Osteocyte (in vitro differentiated cells): Measurements from ENCODE around the gene MAGOHB. TPM values are rescaled to one million over a fixed set of nuclear protein-coding genes. Genes with fewer than 3 reads are reported as not detected.
"Not testable (repeated sequence)": the region's sequence is repeated elsewhere in the genome, so short reads cannot be mapped to it uniquely, and the experiment has no call there.

Experiments used
- DNase-seq: peaks from one replicate; pipeline ENCODE4 v3.0.0; 2021; ENCODE audit warnings: mixed read lengths; ENCODE audit not compliant: unreplicated experiment; ENCODE audit errors: extremely low spot score
- H3K27ac Mint-ChIP-seq: one replicate; pipeline ENCODE4 v1.8.0; 2021; ENCODE audit warnings: mild to moderate bottlenecking, mixed read lengths; ENCODE audit not compliant: unreplicated experiment
- H3K27me3 Mint-ChIP-seq: one replicate; pipeline ENCODE4 v1.8.0; 2021; ENCODE audit warnings: mixed read lengths; ENCODE audit not compliant: unreplicated experiment
- H3K36me3 Mint-ChIP-seq: one replicate; pipeline ENCODE4 v1.8.0; 2021; ENCODE audit warnings: mixed read lengths; ENCODE audit not compliant: unreplicated experiment
- H3K4me1 Mint-ChIP-seq: one replicate; pipeline ENCODE4 v1.8.0; 2021; ENCODE audit warnings: mixed read lengths; ENCODE audit not compliant: unreplicated experiment
- H3K4me3 Mint-ChIP-seq: one replicate; pipeline ENCODE4 v1.8.0; 2021; ENCODE audit warnings: mild to moderate bottlenecking, moderate library complexity, mixed read lengths; ENCODE audit not compliant: unreplicated experiment
- H3K9me3 Mint-ChIP-seq: one replicate; pipeline ENCODE4 v1.8.0; 2021; ENCODE audit warnings: mixed read lengths; ENCODE audit not compliant: unreplicated experiment
- total RNA-seq: library from RNA; stranded (reverse); gene quantifications from 2 replicates; pipeline ENCODE4 v1.2.1, GENCODE V29; 2021
- TF ChIP-seq, protein P1 (sequence below): fragments of 200-600 bp; sonication (generic); IDR thresholded peaks from 2 replicates; pipeline ENCODE4 v1.5.0; 2021; ENCODE audit warnings: antibody characterized with exemption, mild to moderate bottlenecking, moderate library complexity

The MAGOHB gene
- total RNA-seq, 1 donor from 2014 or later, result 28.1 TPM

- no peaks in the 10 kb centered on the region for H3K9me3 Mint-ChIP-seq
- DNase-seq, result no peak
- TF ChIP-seq, protein P1, sequence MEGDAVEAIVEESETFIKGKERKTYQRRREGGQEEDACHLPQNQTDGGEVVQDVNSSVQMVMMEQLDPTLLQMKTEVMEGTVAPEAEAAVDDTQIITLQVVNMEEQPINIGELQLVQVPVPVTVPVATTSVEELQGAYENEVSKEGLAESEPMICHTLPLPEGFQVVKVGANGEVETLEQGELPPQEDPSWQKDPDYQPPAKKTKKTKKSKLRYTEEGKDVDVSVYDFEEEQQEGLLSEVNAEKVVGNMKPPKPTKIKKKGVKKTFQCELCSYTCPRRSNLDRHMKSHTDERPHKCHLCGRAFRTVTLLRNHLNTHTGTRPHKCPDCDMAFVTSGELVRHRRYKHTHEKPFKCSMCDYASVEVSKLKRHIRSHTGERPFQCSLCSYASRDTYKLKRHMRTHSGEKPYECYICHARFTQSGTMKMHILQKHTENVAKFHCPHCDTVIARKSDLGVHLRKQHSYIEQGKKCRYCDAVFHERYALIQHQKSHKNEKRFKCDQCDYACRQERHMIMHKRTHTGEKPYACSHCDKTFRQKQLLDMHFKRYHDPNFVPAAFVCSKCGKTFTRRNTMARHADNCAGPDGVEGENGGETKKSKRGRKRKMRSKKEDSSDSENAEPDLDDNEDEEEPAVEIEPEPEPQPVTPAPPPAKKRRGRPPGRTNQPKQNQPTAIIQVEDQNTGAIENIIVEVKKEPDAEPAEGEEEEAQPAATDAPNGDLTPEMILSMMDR, result no peak
- no peak overlapping the region for H3K4me3 Mint-ChIP-seq
- no peak overlapping the region for H3K27ac Mint-ChIP-seq
- no peaks in the 10 kb centered on the region for H3K27me3 Mint-ChIP-seq
- no peaks in the 10 kb centered on the region for H3K36me3 Mint-ChIP-seq
- peaks cover 29% of the 10 kb centered on the region for H3K4me1 Mint-ChIP-seq
These were observed 2.1 kb upstream of the MAGOHB start for GRCh38 chr12:10615532-10615931.

DNA sequence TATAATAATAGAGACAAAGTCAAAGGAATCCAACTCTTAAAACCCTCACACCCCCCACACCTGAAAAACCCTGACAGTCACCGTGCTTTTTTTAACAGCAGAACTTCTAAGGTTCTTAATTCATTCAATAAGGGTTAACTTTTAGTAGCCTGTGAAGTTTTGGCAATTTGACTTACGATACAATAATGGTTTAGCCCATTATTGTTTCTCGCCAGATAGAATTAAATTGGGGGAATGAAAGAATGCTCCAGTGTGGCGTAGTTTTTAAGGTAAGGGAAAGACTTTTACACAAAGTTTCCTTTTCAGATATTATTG is 604 bp upstream of the MAGOHB start:
- Mint-ChIP-seq H3K4me1 (peaks cover 29% of the 10 kb centered on the region), H3K36me3 (peaks cover 13% of the 10 kb centered on the region), H3K9me3 (no peaks in the 10 kb centered on the region), H3K4me3 (peak overlapping the region; percentile 96), H3K27me3 (no peaks in the 10 kb centered on the region), H3K27ac (peak overlapping the region; percentile 99)
- no peak for DNase-seq
- TF ChIP-seq, protein P1, result no peak

DNA sequence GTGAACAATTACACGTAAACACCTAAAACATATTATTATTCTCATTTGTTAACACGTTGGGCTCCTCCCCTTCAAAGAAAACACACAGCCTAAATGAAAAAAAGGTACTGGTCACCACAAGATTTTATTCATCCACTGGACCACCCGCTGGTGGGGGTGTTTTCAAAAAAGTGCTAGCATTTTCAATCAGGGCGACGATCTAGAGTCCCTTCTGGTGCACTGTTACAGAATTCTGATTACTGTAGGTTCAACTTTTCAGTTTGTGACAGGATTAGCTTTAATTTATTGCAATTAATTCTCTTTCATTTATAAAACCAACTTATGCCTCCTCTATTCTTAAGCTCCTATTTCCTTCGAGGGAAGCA is 443 bp downstream of the MAGOHB start:
- no peaks in the 10 kb centered on the region for H3K27me3 Mint-ChIP-seq
- H3K36me3 Mint-ChIP-seq, result peaks cover 17% of the 10 kb centered on the region
- H3K9me3 Mint-ChIP-seq, result no peaks in the 10 kb centered on the region
- TF ChIP-seq, protein P1, result no peak
- no peak for DNase-seq
- peak overlapping the region; percentile 96 for H3K4me3 Mint-ChIP-seq
- peaks cover 22% of the 10 kb centered on the region for H3K4me1 Mint-ChIP-seq
- peak overlapping the region; percentile 99 for H3K27ac Mint-ChIP-seq

DNA sequence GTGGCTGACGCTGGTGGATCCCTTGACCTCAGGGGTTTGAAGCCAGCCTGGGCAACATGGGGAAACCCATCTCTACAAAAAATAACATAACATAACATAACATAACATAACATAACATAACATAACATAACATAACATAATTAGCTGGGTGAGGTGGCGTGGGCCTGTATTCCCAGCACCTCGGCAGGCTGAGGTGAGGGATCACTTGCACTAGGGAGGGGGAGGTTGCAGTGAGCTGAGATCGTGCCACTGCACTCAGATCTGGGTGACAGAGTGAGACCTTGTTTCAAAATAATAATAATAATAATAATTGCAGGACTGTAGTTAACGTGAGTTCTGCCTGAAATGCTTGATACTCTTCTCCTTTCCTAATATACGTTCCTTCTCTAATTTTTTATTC is 1.3 kb downstream of the MAGOHB start:
- TF ChIP-seq, protein P1, result no peak
- no peaks in the 10 kb centered on the region for H3K27me3 Mint-ChIP-seq
- peak overlapping the region; percentile 96 for H3K4me3 Mint-ChIP-seq
- H3K36me3 Mint-ChIP-seq, result peaks cover 19% of the 10 kb centered on the region
- no peaks in the 10 kb centered on the region for H3K9me3 Mint-ChIP-seq
- peak overlapping the region; percentile 99 for H3K27ac Mint-ChIP-seq
- no peak for DNase-seq
- H3K4me1 Mint-ChIP-seq, result peaks cover 20% of the 10 kb centered on the region

GRCh38 chr12:10611258-10611657 is 2.2 kb downstream of the MAGOHB start:
- not testable (repeated sequence) for H3K4me3 Mint-ChIP-seq, H3K27ac Mint-ChIP-seq, DNase-seq, H3K27me3 Mint-ChIP-seq, H3K9me3 Mint-ChIP-seq
- Mint-ChIP-seq H3K4me1 (peaks cover 20% of the 10 kb centered on the region), H3K36me3 (peaks cover 24% of the 10 kb centered on the region)

- DNase-seq, result no peak
- no peak overlapping the region for H3K27ac Mint-ChIP-seq
- H3K9me3 Mint-ChIP-seq, result no peaks in the 10 kb centered on the region
- no peak overlapping the region for H3K4me3 Mint-ChIP-seq
- H3K27me3 Mint-ChIP-seq, result no peaks in the 10 kb centered on the region
- peaks cover 20% of the 10 kb centered on the region for H3K4me1 Mint-ChIP-seq
- TF ChIP-seq, protein P1, result no peak
- peaks cover 29% of the 10 kb centered on the region for H3K36me3 Mint-ChIP-seq
These were observed 3.2 kb downstream of the MAGOHB start for GRCh38 chr12:10610188-10610587.
